GM11168 (cell line): ENCODE data around the gene DRGX.

Experiments used
- in situ Hi-C: fragments of 300-500 bp; cut with MboI; formaldehyde crosslinking; loops from one replicate; pipeline ENCODE4 v1.12.0; 2022; ENCODE audit warnings: low sequenced_read_pairs; ENCODE audit not compliant: unreplicated experiment

DRGX gene

GRCh38 chr10:49325916-49326783 is 69.7 kb downstream of the DRGX start:
- in situ Hi-C loops, result no loop called here

- in situ Hi-C loops, result no loop called here
These were observed 70.6 kb downstream of the DRGX start for GRCh38 chr10:49325131-49325915.

DNA sequence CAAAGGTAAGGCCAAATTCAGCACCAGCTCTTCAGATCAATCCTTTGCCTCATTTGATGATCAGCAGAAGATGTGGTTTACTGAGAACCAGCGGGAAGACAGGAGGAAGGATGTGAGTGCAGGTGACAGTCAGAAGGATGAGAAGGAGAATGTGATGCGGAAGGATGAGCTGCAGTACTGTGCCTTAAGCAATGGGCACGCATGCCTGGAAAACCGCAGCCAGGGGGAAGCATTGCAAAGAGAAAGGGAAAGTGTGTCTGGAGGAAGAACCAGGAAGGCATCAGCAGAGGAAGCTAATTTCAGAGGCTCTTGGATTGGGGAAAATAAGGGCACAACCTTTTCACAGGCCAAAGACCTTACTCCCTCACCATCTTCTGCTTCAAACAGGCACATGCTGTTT is 71.2 kb downstream of the DRGX start:
- in situ Hi-C loops, result no loop called here

GRCh38 chr10:49323896-49324270 is 72.0 kb downstream of the DRGX start:
- in situ Hi-C loops, result no loop called here

GRCh38 chr10:49323171-49323895 is 72.6 kb downstream of the DRGX start:
- in situ Hi-C loops, result no loop called here

DNA sequence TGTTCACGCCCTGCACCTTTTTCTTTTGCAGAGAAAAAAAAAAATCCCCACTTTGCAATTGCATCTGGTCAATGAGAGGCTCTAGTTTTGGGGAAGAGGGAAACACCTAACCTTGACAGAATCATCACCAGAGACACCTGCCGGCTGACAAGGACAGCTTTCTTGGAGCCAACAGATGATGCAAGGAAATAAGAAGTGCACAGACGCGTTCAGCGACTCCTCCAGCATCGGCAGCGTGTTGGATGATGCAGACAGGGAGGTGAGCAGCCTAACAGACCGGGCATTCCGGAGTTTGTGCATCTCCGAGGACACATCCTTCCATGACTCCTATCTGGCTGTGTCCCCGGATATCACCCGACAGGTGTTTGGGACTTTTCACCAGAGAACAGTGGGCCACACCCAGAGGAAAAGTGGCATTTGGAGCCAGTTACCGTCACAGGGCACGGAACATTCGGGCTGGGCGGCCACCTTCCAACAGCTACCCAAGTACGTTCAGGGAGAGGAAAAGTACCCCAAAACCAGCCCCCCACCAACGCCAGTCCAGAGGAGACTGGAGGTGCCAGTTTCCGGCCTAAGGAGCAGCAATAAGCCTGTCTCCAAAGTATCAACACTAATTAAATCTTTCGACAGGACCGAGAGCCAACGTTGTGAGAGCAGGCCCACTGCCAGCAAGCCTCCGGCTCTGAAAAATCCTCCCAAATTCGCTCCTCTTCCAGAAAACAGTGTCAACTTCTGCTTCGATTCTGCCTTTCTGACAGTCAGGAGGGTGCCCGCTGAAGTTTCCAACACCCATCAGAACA is 73.3 kb downstream of the DRGX start:
- in situ Hi-C loops, result no loop called here

DNA sequence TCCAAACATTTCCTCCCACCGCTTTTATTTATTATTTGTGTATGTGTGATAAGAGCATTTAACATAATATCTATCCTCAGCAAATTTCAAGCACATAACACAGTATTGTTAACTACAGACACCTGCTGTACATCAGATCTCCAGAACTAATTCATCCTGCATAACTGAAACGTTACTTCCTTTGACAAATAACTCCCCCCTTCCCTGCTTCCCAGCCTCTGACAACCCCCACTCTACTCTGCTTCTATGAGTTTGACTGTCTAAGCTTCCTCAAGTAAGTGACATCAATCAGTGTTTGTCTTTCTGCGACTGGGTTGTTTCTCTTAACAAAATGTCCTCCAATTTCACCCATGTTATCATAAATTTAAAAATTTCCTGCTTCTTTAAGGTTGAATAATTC is 74.9 kb downstream of the DRGX start:
- in situ Hi-C loops, result no loop called here

DNA sequence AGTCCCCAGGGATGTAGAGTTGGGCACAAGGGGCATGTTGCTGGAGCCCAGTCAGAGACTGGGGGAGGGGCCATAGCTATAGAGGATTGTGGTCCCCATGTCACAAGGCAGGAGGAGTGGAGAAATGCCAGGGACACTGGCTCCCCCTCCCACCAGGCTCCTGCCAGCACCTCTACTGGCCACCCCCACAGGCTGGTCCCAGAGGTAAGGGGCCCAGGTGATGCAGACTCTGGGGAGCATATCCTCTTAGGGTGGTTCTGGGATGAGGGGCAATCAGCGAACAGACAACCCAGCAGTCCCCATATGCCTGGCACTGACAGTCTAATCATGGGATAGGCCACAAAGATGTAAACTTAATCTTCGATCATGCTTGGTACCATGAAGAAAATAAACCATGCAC is 75.7 kb downstream of the DRGX start:
- in situ Hi-C loops, result no loop called here

GRCh38 chr10:49319206-49319605 is 76.7 kb downstream of the DRGX start:
- in situ Hi-C loops, result no loop called here

DNA sequence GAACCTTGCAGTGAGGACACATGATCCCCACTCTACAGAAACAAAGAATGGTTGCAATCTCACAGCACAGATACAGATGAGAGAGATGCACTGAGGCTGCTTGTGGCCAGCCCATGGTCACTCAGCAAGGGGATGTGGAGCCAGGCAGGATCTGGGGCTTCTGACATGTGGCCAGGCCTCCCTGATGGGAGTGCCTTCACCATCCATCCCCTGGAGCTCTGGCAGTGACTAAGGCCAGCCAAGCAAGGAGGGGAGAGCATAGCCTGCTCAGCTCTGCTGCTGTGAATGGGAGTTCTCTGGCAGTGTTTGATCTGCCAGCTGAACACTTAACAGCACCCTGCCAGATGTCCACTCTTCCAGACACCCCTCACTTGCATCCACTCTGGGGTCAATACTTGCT is 77.1 kb downstream of the DRGX start:
- in situ Hi-C loops, result no loop called here

- in situ Hi-C loops, result no loop called here
These were observed 77.9 kb downstream of the DRGX start for GRCh38 chr10:49318028-49318427.

DNA sequence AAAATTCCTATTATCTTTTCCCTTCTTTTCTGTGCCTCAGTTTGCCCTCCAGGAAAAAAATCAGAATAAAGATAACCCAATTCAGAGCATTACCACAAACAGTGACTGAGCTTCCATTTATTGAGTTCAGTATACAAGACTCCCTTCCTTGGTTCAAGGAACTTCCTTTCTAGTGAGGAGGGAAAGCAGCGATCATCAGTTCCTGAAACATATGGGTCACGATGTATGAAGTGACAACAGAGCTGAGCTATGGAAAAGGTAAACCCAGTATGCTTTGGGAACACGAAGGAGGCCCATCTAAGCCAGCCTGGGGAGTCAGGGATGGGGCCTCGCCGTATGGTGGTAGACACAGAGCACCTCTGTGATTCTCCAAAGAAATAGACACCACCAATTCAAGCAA is 81.1 kb downstream of the DRGX start:
- in situ Hi-C loops, result no loop called here
